ENCODE results near the gene PJVK. TPM values are rescaled to one million over a fixed set of nuclear protein-coding genes. Genes with fewer than 3 reads are reported as not detected.

The PJVK gene
- total RNA-seq, 2 experiments from 2014 or later, result 2.8 to 3.4 TPM

Other genes starting within 250 kb of the PJVK start
- 10 to 100 TPM; 64.7 to 66.1 TPM for gene PRKRA, start 203 bp upstream of the PJVK start, total RNA-seq
- gene FKBP7, start 27.2 kb downstream of the PJVK start, total RNA-seq, result 1 to 10 TPM; 3.8 to 4.7 TPM
- 10 to 100 TPM; 24.9 to 28.1 TPM for gene PLEKHA3, start 29.1 kb downstream of the PJVK start, total RNA-seq

Measured in activated naive CD8-positive, alpha-beta T cell treated with anti-CD3 and anti-CD28 coated beads for 36 hours (primary cell).